ENCODE data around the gene DNAH10. TPM values are rescaled to one million over a fixed set of nuclear protein-coding genes. Genes with fewer than 3 reads are reported as not detected.

DNAH10 gene
- total and polyA plus RNA-seq, 2 of the 4 experiments (the other 2 are of a cell fraction): 0.18 to 0.22 TPM

DNA sequence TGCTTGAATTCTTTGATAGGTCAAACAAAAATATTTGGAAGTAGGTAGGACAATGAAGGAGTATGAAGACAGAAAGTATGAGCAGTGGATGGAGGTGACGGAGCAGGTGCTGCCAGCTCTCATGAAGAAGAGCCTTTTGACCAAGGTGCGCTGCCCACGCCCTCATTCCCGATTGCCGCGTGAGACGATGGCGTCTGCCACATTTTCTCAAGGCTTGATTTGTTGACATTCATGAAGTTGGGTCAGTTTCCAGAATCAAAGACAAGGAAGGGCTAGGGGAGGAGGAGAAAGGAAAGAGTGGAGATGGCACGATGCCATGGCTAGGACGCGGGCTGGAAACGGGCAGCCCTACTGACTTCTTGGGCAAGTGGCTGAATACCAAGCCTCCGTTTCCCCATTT, 37.1 kb downstream of the DNAH10 start:
- Histone ChIP-seq H3K9me1 (ENCODE audit: insufficient read depth, low read length) (no peaks in the 10 kb centered on the region), H3K9me3 (ENCODE audit: control insufficient read depth, insufficient read depth, low read length) (no peaks in the 10 kb centered on the region), H2BK15ac (ENCODE audit: low read depth, low read length) (no peak overlapping the region), H3K18ac (ENCODE audit: low read depth, low read length) (no peak overlapping the region), H3K9ac (ENCODE audit: low read depth, low read length) (no peak overlapping the region), H3K27ac (ENCODE audit: insufficient read depth, low read length) (no peak overlapping the region), H3K4me3 (ENCODE audit: insufficient read depth, low read depth, low read length) (no peak overlapping the region), H4K5ac (ENCODE audit: low read depth, low read length) (no peak overlapping the region), H3K14ac (replicated peaks; ENCODE audit: low read depth, low read length) (no peak overlapping the region), H2AFZ (replicated peaks; ENCODE audit: low read length, poor library complexity) (no peak overlapping the region), H2AK9ac (replicated peaks; ENCODE audit: low read depth, low read length, poor library complexity) (no peak overlapping the region), H4K20me1 (ENCODE audit: insufficient read depth, low read length) (no peaks in the 10 kb centered on the region), H3K4me2 (ENCODE audit: low read depth, low read length) (no peak overlapping the region), H3K79me1 (ENCODE audit: low read depth in 1 of 2, low read length in 2 of 2) (no peaks in the 10 kb centered on the region), H3K36me3 (ENCODE audit: control insufficient read depth, insufficient read depth, low read length) (no peaks in the 10 kb centered on the region), H4K8ac (ENCODE audit: low read depth in 2 of 2, low read length in 2 of 2) (no peak overlapping the region), H3K27me3 (ENCODE audit: control insufficient read depth, insufficient read depth, low read length) (peaks cover 12% of the 10 kb centered on the region), H2AK5ac (ENCODE audit: low read depth, low read length) (no peak overlapping the region), H3K56ac (ENCODE audit: extremely low read depth, insufficient read depth, low read length) (no peak overlapping the region), H3K4ac (ENCODE audit: low read depth, low read length) (no peak overlapping the region), H3K4me1 (ENCODE audit: control insufficient read depth, insufficient read depth, low read length) (no peaks in the 10 kb centered on the region), H2BK120ac (ENCODE audit: low read depth, low read length) (no peak overlapping the region), H4K91ac (ENCODE audit: insufficient read depth, low read depth, low read length) (no peak overlapping the region), H2BK20ac (ENCODE audit: low read depth, low read length) (no peak overlapping the region), H2BK5ac (ENCODE audit: low read depth, low read length, poor library complexity, severe bottlenecking) (no peak overlapping the region), H3K23ac (ENCODE audit: low read depth, low read length) (no peak overlapping the region)
- DNase-seq: no peak
- ChIA-PET POLR2A (ENCODE audit: unreplicated experiment) (no interaction called here), CTCF (no interaction called here)
- no TSS peak for BruUV-seq (replicated peaks)
- TF ChIP-seq POLR2A (IDR thresholded peaks at IDR 0.05; ENCODE audit: low read depth, low read length) (no peak), SMC3 (IDR thresholded peaks at IDR 0.05; ENCODE audit: low read depth, low read length) (no peak), RAD21 (IDR thresholded peaks at IDR 0.05; ENCODE audit: low read length) (no peak), MAFK (IDR thresholded peaks at IDR 0.05; ENCODE audit: low read depth, low read length) (no peak), MAZ (IDR thresholded peaks at IDR 0.05; ENCODE audit: borderline replicate concordance, low read depth, low read length) (no peak), ELK1 (IDR thresholded peaks at IDR 0.05; ENCODE audit: borderline replicate concordance, low read depth, low read length) (no peak), RFX5 (IDR thresholded peaks at IDR 0.05; ENCODE audit: low read depth, low read length) (no peak)
- in situ Hi-C loops (cut with MboI; ENCODE audit: low sequenced_read_pairs) (no loop called here), dilution Hi-C loops (cut with HindIII; ENCODE audit: low sequenced_read_pairs, unreplicated experiment) (no loop called here), intact Hi-C loops (cut with micrococcal nuclease) (no loop called here)
- no peak for ATAC-seq (ENCODE audit: low read depth)
- 100% methylated on average over 7 of the region's 13 CpGs; no CpG with 5 or more reads in 1 of the 2 experiments for WGBS, 2 experiments (ENCODE audit: extremely low coverage in 2 of 2, insufficient read length in 1 of 2)
